Measurements from ENCODE around the gene KDM1B.
"Not testable (repeated sequence)": the region's sequence is repeated elsewhere in the genome, so short reads cannot be mapped to it uniquely, and the experiment has no call there.

The KDM1B gene

DNA sequence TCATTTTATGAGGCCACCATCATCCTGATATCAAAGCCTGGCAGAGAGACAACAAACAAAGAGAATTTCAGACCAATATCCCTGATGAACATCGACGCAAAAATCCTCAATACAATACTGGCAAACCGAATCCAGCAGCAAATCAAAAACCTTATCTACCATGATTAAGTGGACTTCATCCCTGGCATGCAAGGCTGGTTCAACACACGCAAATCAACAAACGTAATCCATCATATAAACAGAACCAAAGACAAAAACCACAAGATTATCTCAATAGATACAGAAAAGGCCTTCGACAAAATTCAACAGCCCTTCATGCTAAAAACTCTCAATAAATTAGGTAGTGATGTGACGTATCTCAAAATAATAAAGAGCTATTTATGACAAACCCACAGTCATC, 76.6 kb downstream of the KDM1B start:
- DNase-seq (ENCODE audit: low spot score), result not testable (repeated sequence)

DNA sequence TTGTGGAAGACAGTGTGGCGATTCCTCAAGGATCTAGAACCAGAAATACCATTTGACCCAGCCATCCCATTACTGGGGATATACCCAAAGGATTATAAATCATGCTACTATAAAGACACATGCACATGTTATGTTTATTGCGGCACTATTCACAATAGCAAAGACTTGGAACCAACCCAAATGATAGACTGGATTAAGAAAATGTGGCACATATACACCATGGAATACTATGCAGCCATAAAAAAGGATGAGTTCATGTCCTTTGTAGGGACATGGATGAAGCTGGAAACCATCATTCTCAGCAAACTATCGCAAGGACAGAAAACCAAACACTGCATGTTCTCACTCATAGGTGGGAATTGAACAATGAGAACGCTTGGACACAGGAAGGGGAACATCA, 78.5 kb downstream of the KDM1B start:
- not testable (repeated sequence) for DNase-seq (ENCODE audit: low spot score)

- no peak for DNase-seq (ENCODE audit: low spot score)
Observed at GRCh38 chr6:18234564-18234963, 79.3 kb downstream of the KDM1B start.

GRCh38 chr6:18235524-18235923, 80.3 kb downstream of the KDM1B start:
- no peak for DNase-seq (ENCODE audit: low spot score)

DNA sequence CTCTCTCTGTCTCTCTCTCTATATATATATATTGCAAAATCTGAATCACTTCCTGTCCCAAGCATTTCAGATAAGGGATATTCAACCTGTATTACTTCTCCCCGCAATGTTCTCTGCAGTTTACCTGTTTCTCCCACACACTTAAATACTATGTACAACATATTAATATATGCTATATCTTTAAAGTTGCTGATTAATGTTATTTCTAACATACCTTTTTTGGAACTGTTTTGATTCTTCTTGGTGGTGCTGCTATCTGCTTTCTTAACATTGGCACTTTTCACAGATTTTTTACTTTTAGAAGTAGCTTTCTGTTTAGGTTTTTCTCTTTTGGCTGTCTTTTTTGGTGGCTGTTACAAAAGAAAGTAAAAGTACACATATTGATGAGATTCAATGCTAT, 81.9 kb downstream of the KDM1B start:
- DNase-seq (ENCODE audit: low spot score), result no peak

GRCh38 chr6:18240230-18240629, 85.0 kb downstream of the KDM1B start:
- DNase-seq (ENCODE audit: low spot score), result no peak

GRCh38 chr6:18241208-18242038, 86.2 kb downstream of the KDM1B start:
- no peak for DNase-seq (ENCODE audit: low spot score)

- DNase-seq (ENCODE audit: low spot score), result no peak
Observed at GRCh38 chr6:18242062-18242851, 87.0 kb downstream of the KDM1B start.

DNA sequence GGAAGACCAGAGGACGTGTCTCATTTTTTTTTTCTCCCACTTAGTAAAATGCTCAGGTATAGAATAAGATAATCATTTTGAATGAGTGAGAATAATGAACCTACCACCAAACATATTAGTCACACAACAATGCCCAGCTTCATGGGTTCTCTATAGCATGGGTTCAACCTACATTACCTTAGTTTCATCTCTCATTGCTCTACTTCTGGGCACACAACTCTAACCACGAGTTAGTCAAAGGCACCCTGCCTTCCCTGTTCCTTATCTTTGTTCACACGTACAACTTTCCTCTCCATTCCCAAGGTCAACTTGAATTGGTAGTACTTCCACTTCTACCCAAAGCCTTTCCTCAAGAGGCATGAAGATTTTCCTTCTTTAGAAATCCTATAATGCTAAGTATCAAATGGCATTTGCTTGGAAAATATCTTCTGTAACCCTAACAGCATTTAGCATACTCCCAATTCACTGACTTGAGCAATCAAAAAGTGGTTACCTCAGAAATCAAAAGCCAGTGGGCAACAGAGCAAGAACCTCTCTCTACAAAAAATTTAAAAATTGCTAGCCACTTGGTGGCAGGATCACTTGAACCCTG, 88.2 kb downstream of the KDM1B start:
- DNase-seq (ENCODE audit: low spot score), result no peak

DNA sequence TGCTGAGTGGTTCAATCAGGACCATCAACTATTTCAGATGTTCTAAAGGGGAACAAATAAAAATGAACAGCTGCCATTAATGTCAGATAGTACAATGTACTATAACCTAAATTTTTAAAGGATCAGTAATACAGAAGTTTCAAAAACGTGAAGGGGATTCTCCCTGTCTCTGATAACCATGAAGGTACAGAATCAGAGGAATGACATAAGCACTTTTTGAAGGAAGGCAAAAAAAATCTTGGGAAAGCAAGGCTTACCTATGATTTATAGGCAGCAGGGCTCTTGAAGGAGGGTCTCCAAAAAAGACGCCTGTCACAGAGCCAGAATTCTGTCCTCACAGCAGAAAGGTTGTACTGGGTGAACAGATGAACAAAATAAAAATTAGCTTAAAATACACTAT, 89.0 kb downstream of the KDM1B start:
- DNase-seq (ENCODE audit: low spot score), result no peak

GRCh38 chr6:18245079-18245478, 89.9 kb downstream of the KDM1B start:
- no peak for DNase-seq (ENCODE audit: low spot score)

GRCh38 chr6:18245642-18246041, 90.4 kb downstream of the KDM1B start:
- DNase-seq (ENCODE audit: low spot score), result no peak

DNA sequence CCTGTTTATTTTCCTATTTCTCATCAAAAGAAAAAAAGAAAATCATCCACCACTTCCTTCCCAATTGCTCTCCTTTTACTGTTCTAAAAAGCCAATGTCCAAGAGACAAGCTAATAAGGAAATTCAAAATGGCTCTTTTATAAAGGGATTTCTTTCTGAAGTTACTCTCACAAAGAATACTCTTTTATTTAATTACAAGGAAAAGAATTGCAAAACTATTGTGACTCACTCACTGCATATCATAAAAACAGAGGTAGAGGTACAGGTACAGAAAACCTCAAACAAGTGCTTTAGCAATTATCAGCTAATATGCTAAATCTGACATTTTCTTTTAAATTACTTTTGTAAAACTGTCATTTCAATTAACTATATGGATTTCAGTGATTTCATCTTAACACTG, 91.0 kb downstream of the KDM1B start:
- DNase-seq (ENCODE audit: low spot score), result no peak

- DNase-seq (ENCODE audit: low spot score), result no peak
Observed at GRCh38 chr6:18247002-18247401, 91.8 kb downstream of the KDM1B start.

GRCh38 chr6:18248698-18249097, 93.5 kb downstream of the KDM1B start:
- DNase-seq (ENCODE audit: low spot score), result no peak

DNA sequence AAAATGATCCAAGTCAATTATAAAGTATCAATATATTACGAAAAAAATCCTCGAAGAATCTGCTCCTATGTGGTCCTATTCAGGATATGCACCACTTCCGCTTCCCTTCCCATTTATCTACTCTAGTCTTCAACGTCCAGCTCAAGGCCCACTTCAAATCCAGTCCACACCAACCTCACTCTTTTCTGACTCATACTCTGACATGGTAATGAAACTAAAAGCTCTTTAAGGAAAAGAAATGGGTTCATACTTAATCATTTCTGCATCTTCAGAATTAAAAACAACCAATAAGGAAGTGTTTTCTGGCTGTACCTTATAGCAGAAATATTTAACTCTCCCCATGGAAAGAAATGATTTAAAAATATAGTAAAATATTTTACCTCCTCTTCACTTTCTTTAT, 94.0 kb downstream of the KDM1B start:
- no peak for DNase-seq (ENCODE audit: low spot score)

DNA sequence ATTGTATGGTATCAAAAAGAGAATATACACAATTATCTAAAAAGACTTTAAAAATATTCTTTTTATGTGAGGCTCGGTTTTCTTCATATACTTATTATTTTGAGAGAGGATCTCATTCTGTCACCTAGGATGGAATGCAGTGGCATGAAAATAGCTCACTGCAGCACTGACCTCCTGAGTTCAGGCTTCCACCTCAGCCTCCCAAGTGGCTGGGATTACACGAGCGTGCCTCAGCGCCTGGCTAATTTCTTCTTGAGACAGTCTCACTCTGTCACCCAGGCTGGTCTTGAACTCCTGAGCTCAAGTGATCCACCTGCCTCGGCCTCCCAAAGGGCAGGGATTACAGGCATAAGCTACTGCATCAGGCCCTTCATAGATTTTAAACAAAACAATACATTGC, 98.4 kb downstream of the KDM1B start:
- no peak for DNase-seq (ENCODE audit: low spot score)

- no peak for DNase-seq (ENCODE audit: low spot score)
Observed at GRCh38 chr6:18254793-18255192, 99.6 kb downstream of the KDM1B start.

DNA sequence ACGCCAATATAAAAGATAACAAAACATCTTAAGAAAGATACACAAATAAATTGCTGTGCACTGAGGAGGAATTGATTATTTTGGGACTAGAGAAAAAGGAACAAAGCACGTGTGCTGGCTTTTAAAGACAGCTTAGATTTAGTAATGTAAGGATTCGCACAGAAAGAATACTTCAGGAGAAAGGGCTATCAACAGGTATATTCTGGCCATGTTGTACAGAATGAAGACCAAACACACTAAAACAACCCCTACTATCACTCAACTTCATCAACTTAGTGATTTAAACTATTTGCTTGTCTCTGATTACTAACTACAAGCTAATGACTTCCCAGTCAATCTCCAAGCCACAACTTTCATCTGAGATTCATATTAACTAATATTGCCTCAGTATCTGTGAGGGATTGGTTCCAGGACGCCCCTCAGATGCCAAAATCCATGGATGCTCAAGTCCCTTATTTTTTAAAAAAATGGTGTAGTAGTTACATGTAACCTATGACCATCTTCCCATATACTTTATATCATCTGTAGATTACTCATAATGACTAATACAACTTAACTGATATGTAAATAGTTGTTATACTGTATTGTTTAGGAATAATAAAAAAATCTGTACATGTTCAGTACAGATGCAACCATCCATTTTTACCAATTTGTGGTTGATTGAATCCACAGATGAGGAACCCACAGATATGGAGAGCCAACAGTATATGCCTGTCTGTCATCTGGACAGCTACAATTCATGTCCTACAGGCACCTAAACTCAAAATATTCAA, 104.6 kb downstream of the KDM1B start:
- DNase-seq (ENCODE audit: low spot score), result no peak

DNA sequence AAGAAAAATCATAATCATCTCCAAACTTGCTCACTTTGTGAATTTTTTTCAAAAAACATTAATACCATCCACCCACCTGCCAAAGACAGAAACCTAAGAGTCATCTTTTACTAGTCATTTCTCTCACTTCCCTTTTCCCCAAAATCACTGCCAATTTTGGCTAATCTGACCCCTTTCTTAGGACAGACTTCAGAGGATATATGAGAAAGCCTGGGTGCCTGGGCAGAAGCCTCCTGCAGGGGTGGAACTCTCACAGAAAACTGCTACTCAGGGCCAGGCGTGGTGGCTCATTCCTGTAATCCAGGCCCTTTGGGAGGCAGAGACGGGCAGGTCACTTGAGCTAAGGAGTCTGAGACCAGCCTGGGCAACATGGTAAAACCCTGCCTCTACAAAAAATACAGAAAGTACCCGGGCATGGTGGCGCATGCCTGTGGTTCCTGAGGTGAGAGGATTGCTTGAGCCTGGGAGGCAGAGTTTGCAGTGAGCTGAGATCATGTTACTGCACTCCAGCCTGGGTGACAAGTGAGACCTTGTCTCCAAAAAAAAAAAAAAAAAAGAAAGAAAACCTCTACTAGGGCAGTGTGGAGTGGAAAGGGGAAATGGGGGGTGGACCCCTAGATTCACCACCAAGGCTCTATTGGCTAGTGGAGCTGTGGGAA, 105.4 kb downstream of the KDM1B start:
- DNase-seq (ENCODE audit: low spot score), result no peak

GRCh38 chr6:18261877-18262276, 106.7 kb downstream of the KDM1B start:
- DNase-seq (ENCODE audit: low spot score), result no peak
